HCT116 (cell line): ENCODE results near the gene BMPER. TPM values are rescaled to one million over a fixed set of nuclear protein-coding genes. Genes with fewer than 3 reads are reported as not detected.

Experiments
- ATAC-seq: fragments of 200-7000 bp; cut with Tn5 transposase; 2 replicates; pipeline ENCODE4 v1.9.1; 2020; ENCODE audit warnings: mild to moderate bottlenecking, moderate library complexity
- BruUV-seq: library from RNA; stranded (reverse); fragments of 400-500 nt; replicated peaks from 2 replicates; lab custom pipeline; 2021; lab: Mats Ljungman, UMichigan
- CTCF ChIA-PET: fragments of 300-600 bp; sonication (Branson Sonifier 250); formaldehyde crosslinking; loops from one replicate; lab custom pipeline; 2021; ENCODE audit warnings: antibody characterized with exemption; lab: Charles Lee
- POLR2A ChIA-PET: fragments of 300-600, 350-600 bp; sonication (Branson Sonifier 250); formaldehyde crosslinking; loops from one replicate; lab custom pipeline; 2021; ENCODE audit warnings: antibody characterized with exemption; lab: Charles Lee
- RAD21 ChIA-PET, 2 experiments: fragments of 300-600 bp; sonication (Branson Sonifier 250); formaldehyde crosslinking; loops; one replicate each; lab custom pipeline; 2023; ENCODE audit warnings: low total read pairs in 2 of 2; ENCODE audit not compliant: uncharacterized antibody in 2 of 2, unreplicated experiment in 2 of 2, low non-redundant PET in 1 of 2; lab: Charles Lee
- DNase-seq: peaks from one replicate; pipeline ENCODE4 v3.0.0-alpha.2; 2010; ENCODE audit warnings: low read depth, low spot score
- H2AFZ ChIP-seq: fragments of 200-600 bp; shearing (Covaris generic), sonication (generic); 2 replicates; pipeline ENCODE4 v1.6.1; 2017; ENCODE audit warnings: low read depth, mixed run types, mixed read lengths, antibody characterized with exemption, low read length; ENCODE audit not compliant: poor library complexity, severe bottlenecking
- H3K27ac ChIP-seq: 2 replicates; pipeline ENCODE4 v1.5.1; 2012; ENCODE audit warnings: low read depth, low read length
- H3K27me3 ChIP-seq: fragments of 200-600 bp; sonication (generic); 2 replicates; pipeline ENCODE4 v1.6.1; 2016; ENCODE audit warnings: mixed run types, low read length, mixed read lengths; ENCODE audit not compliant: insufficient read depth
- H3K36me3 ChIP-seq, 2 experiments: fragments of 200-500 bp in 1 of 2; fragments of 200-600 bp in 1 of 2; sonication (Bioruptor generic) in 1 of 2; sonication (generic) in 1 of 2; 2 replicates each; pipeline versions ENCODE4 v1.5.1 to v1.6.1; 2014 to 2016; ENCODE audit warnings: low read length in 2 of 2, inconsistent platforms in 1 of 2, mixed read lengths in 1 of 2, mixed run types in 1 of 2; ENCODE audit not compliant: insufficient read depth in 2 of 2, control insufficient read depth in 1 of 2
- H3K4me1 ChIP-seq, 2 experiments: fragments of 200-600 bp in 1 of 2; sonication (generic) in 1 of 2; 2 replicates each; pipeline versions ENCODE4 v1.5.1 to v1.6.1; 2012 to 2017; ENCODE audit warnings: low read length in 2 of 2, inconsistent platforms in 1 of 2, mild to moderate bottlenecking in 1 of 2, mixed read lengths in 1 of 2, mixed run types in 1 of 2, moderate library complexity in 1 of 2; ENCODE audit not compliant: insufficient read depth in 2 of 2, control insufficient read depth in 1 of 2
- H3K4me2 ChIP-seq: fragments of 200-600 bp; sonication (generic); 2 replicates; pipeline ENCODE4 v1.6.1; 2017; ENCODE audit warnings: mixed run types, low read length, mixed read lengths
- H3K4me3 ChIP-seq, 2 experiments: fragments of 200-600 bp in 1 of 2; sonication (generic) in 1 of 2; replicated peaks in 1 of 2; 2 replicates each; pipeline ENCODE4 v1.5.1; 2011 to 2016; ENCODE audit warnings: low read length in 2 of 2, control low read depth in 1 of 2, low read depth in 1 of 2, mild to moderate bottlenecking in 1 of 2, mixed read lengths in 1 of 2, mixed run types in 1 of 2
- H3K79me2 ChIP-seq: fragments of 200-600 bp; sonication (generic); 2 replicates; pipeline ENCODE4 v1.6.1; 2017; ENCODE audit warnings: mild to moderate bottlenecking, mixed run types, low read length, moderate library complexity, mixed read lengths; ENCODE audit not compliant: insufficient read depth
- H3K9ac ChIP-seq: fragments of 200-600 bp; sonication (generic); 2 replicates; pipeline ENCODE4 v1.6.1; 2016; ENCODE audit warnings: low read length, mixed read lengths
- H3K9me2 ChIP-seq: fragments of 200-600 bp; sonication (generic), shearing (Covaris generic); 2 replicates; pipeline ENCODE4 v1.6.1; 2017; ENCODE audit warnings: mixed run types, mild to moderate bottlenecking, moderate library complexity; ENCODE audit not compliant: insufficient read depth
- H3K9me3 ChIP-seq, 2 experiments: fragments of 200-500 bp in 1 of 2; fragments of 200-600 bp in 1 of 2; sonication (Bioruptor generic) in 1 of 2; sonication (generic) in 1 of 2; 2 replicates each; pipeline ENCODE4 v1.6.1; 2014 to 2017; ENCODE audit warnings: low read length in 2 of 2, mixed read lengths in 2 of 2, inconsistent platforms in 1 of 2, low read depth in 1 of 2, mild to moderate bottlenecking in 1 of 2, mixed run types in 1 of 2, moderate library complexity in 1 of 2; ENCODE audit not compliant: control insufficient read depth in 1 of 2, insufficient read depth in 1 of 2
- H4K20me1 ChIP-seq: fragments of 200-600 bp; sonication (generic), shearing (Covaris generic); 2 replicates; pipeline ENCODE4 v1.6.1; 2017; ENCODE audit warnings: mixed run types, mild to moderate bottlenecking, moderate library complexity; ENCODE audit not compliant: insufficient read depth
- CBX3 ChIP-seq: IDR thresholded peaks from 2 replicates; pipeline ENCODE4 v1.6.1; 2012; ENCODE audit warnings: low read depth
- EGR1 ChIP-seq: IDR thresholded peaks from 2 replicates; pipeline ENCODE4 v1.6.1; 2012; ENCODE audit warnings: low read depth
- ELF1 ChIP-seq: IDR thresholded peaks from 2 replicates; pipeline ENCODE4 v1.6.1; 2012; ENCODE audit warnings: low read depth, borderline replicate concordance
- EZH2 ChIP-seq: fragments of 200-600 bp; sonication (generic); IDR thresholded peaks from 2 replicates; pipeline ENCODE4 v1.6.1; 2017; ENCODE audit warnings: antibody characterized with exemption, mixed run types
- EZH2phosphoT487 ChIP-seq: fragments of 200-600 bp; IDR thresholded peaks from 2 replicates; pipeline ENCODE4 v1.6.1; 2018; ENCODE audit warnings: antibody characterized with exemption, borderline replicate concordance
- FOSL1 ChIP-seq: IDR thresholded peaks from 2 replicates; pipeline ENCODE4 v1.6.1; 2012; ENCODE audit warnings: low read depth
- JUND ChIP-seq: IDR thresholded peaks from 2 replicates; pipeline ENCODE4 v1.6.1; 2012
- POLR2A ChIP-seq: IDR thresholded peaks from 2 replicates; pipeline ENCODE4 v1.7.0; 2011; ENCODE audit warnings: borderline replicate concordance; ENCODE audit not compliant: insufficient read depth, insufficient read length; ENCODE audit errors: extremely low read depth
- POLR2AphosphoS5 ChIP-seq: IDR thresholded peaks from 2 replicates; pipeline ENCODE4 v1.6.1; 2011; ENCODE audit warnings: mild to moderate bottlenecking, low read depth, low read length, moderate library complexity
- SIN3A ChIP-seq: IDR thresholded peaks from 2 replicates; pipeline ENCODE4 v1.6.1; 2012; ENCODE audit warnings: low read depth
- SP1 ChIP-seq: IDR thresholded peaks from 2 replicates; pipeline ENCODE4 v1.6.1; 2012; ENCODE audit warnings: low read depth
- TCF7L2 ChIP-seq: IDR thresholded peaks from 2 replicates; pipeline ENCODE4 v1.7.0; 2011; ENCODE audit warnings: borderline replicate concordance, inconsistent platforms; ENCODE audit not compliant: insufficient read depth, insufficient read length; ENCODE audit errors: extremely low read depth
- YY1 ChIP-seq: IDR thresholded peaks from 2 replicates; pipeline ENCODE4 v1.6.1; 2011; ENCODE audit warnings: low read length, low read depth, moderate library complexity, mild to moderate bottlenecking; ENCODE audit not compliant: insufficient replicate concordance; ENCODE audit errors: extremely low read depth
- ZNF274 ChIP-seq: fragments of 200-500 bp; sonication (Bioruptor generic); IDR thresholded peaks from 2 replicates; pipeline ENCODE4 v1.6.1; 2014; ENCODE audit warnings: mild to moderate bottlenecking, low read depth, low read length, inconsistent platforms
- intact Hi-C: fragments of 100-400 bp; cut with micrococcal nuclease; formaldehyde crosslinking; loops from 2 replicates; pipeline ENCODE4 v1.10.0; 2022
- total RNA-seq: library from RNA; stranded (reverse); gene quantifications from one replicate; pipeline ENCODE4 v1.2.1, GENCODE V29; 2021; ENCODE audit not compliant: unreplicated experiment
- TF ChIP-seq, protein P1 (sequence below): IDR thresholded peaks from 2 replicates; pipeline ENCODE4 v1.6.1; 2012; ENCODE audit warnings: low read depth
- TF ChIP-seq, protein P2 (sequence below): IDR thresholded peaks from 2 replicates; pipeline ENCODE4 v1.6.1; 2011; ENCODE audit warnings: mild to moderate bottlenecking, low read length, moderate library complexity; ENCODE audit not compliant: insufficient replicate concordance; ENCODE audit errors: extremely low read depth
- TF ChIP-seq, protein P3 (sequence below): IDR thresholded peaks from 2 replicates; pipeline ENCODE4 v1.6.1; 2012

The BMPER gene
- total RNA-seq, 1 experiment from 2014 or later, result not detected

DNA sequence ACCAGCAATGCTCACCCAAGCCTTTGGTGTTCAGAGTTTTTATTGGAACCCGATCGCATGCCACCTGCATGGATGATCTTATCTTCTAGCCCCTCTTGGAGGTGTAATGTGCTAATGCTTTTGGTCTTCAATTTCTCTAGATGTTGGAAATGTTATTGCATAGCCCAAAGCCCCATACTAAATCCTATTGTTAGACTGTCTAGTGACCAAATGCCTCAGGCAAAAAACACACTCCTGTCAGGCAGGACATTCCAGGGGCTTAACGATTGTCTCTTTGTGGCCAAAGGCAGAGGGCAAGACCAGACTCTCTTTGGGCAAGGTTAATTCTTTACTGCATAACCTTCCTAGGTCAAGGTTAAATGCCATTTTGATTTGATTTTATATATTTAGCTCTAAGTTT, 187.9 kb downstream of the BMPER start (continued):
- TF ChIP-seq, protein P1, sequence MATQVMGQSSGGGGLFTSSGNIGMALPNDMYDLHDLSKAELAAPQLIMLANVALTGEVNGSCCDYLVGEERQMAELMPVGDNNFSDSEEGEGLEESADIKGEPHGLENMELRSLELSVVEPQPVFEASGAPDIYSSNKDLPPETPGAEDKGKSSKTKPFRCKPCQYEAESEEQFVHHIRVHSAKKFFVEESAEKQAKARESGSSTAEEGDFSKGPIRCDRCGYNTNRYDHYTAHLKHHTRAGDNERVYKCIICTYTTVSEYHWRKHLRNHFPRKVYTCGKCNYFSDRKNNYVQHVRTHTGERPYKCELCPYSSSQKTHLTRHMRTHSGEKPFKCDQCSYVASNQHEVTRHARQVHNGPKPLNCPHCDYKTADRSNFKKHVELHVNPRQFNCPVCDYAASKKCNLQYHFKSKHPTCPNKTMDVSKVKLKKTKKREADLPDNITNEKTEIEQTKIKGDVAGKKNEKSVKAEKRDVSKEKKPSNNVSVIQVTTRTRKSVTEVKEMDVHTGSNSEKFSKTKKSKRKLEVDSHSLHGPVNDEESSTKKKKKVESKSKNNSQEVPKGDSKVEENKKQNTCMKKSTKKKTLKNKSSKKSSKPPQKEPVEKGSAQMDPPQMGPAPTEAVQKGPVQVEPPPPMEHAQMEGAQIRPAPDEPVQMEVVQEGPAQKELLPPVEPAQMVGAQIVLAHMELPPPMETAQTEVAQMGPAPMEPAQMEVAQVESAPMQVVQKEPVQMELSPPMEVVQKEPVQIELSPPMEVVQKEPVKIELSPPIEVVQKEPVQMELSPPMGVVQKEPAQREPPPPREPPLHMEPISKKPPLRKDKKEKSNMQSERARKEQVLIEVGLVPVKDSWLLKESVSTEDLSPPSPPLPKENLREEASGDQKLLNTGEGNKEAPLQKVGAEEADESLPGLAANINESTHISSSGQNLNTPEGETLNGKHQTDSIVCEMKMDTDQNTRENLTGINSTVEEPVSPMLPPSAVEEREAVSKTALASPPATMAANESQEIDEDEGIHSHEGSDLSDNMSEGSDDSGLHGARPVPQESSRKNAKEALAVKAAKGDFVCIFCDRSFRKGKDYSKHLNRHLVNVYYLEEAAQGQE, result no peak
- TF ChIP-seq EGR1 (no peak), ZNF274 (no peak), SP1 (no peak), SIN3A (no peak)
- TF ChIP-seq, protein P2, sequence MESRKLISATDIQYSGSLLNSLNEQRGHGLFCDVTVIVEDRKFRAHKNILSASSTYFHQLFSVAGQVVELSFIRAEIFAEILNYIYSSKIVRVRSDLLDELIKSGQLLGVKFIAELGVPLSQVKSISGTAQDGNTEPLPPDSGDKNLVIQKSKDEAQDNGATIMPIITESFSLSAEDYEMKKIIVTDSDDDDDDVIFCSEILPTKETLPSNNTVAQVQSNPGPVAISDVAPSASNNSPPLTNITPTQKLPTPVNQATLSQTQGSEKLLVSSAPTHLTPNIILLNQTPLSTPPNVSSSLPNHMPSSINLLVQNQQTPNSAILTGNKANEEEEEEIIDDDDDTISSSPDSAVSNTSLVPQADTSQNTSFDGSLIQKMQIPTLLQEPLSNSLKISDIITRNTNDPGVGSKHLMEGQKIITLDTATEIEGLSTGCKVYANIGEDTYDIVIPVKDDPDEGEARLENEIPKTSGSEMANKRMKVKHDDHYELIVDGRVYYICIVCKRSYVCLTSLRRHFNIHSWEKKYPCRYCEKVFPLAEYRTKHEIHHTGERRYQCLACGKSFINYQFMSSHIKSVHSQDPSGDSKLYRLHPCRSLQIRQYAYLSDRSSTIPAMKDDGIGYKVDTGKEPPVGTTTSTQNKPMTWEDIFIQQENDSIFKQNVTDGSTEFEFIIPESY, result no peak
- TF ChIP-seq, all 23 proteins: peak for 0

DNA sequence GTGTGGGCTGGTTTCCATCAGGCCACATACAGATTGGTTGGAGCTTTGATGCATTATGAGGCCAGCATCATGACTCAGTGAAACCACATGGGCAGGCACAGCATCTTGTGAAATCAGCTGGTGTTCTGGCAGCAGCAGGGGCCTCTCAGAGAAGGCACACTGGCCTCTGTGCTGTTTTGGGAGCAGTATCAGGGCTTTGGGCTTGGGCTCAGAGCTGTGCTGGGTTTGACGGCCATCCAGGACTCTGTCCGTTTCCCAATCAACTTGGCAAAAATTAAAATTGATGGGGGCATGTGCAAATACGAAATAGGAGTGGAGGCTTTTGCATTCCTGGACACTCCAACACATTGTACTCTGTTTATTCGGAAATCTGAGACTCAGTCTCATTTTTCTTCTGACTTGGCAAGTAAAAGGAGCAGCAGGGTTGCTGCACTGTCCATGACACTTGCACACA, 190.9 kb downstream of the BMPER start:
- ChIA-PET RAD21 (no interaction called here), POLR2A (no interaction called here), CTCF (interaction anchor here (1.2 kb wide), 1 partner anchor 8 kb away, joined by 3 read pairs; no protein-coding TSS in a partner anchor)
- Histone ChIP-seq H3K4me3 (no peak overlapping the region), H3K9me2 (no peaks in the 10 kb centered on the region), H3K36me3 (no peaks in the 10 kb centered on the region), H3K4me1 (no peaks in the 10 kb centered on the region), H4K20me1 (no peaks in the 10 kb centered on the region), H3K27ac (no peak overlapping the region), H3K4me2 (no peak overlapping the region), H3K9ac (no peak overlapping the region), H3K79me2 (no peaks in the 10 kb centered on the region), H3K9me3 (no peaks in the 10 kb centered on the region), H2AFZ (no peak overlapping the region), H3K27me3 (no peaks in the 10 kb centered on the region)
- intact Hi-C loops, result no loop called here
- no peak for ATAC-seq
- no peak for DNase-seq
- no TSS peak for BruUV-seq
- TF ChIP-seq YY1 (no peak), TCF7L2 (no peak), SIN3A (no peak), CBX3 (no peak), EZH2phosphoT487 (no peak), ELF1 (no peak), ZNF274 (no peak), EZH2 (no peak), POLR2AphosphoS5 (no peak), JUND (no peak), FOSL1 (no peak), POLR2A (no peak)
- TF ChIP-seq, protein P2, result no peak
- TF ChIP-seq, protein P3, sequence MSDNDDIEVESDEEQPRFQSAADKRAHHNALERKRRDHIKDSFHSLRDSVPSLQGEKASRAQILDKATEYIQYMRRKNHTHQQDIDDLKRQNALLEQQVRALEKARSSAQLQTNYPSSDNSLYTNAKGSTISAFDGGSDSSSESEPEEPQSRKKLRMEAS, result no peak
